Measurements from ENCODE around the gene PPL.

Gene PPL

GRCh38 chr16:4892361-4893102, 44.4 kb downstream of the PPL start:
- DNase-seq = no peak
- intact Hi-C loops (cut with DNase I) = no loop called here

- intact Hi-C loops (cut with DNase I) = no loop called here
- no peak for DNase-seq
Observed at GRCh38 chr16:4891886-4892216, 45.1 kb downstream of the PPL start.

- peak in 2 of 10 donors; percentile 54 to 74 for DNase-seq
- intact Hi-C loops (cut with DNase I) = no loop called here
Observed at GRCh38 chr16:4891097-4891885, 45.7 kb downstream of the PPL start.

GRCh38 chr16:4890686-4891085, 46.3 kb downstream of the PPL start:
- intact Hi-C loops (cut with DNase I) = no loop called here
- peak in 2 of 10 donors; percentile 65 to 74 for DNase-seq

- intact Hi-C loops (cut with DNase I) = no loop called here
- DNase-seq = peak in 2 of 10 donors; percentile 50 to 51
Observed at GRCh38 chr16:4890026-4890425, 46.9 kb downstream of the PPL start.

GRCh38 chr16:4888428-4889135, 48.4 kb downstream of the PPL start:
- intact Hi-C loops (cut with DNase I) = no loop called here
- peak in 1 of 10 donors; percentile 73 for DNase-seq

- DNase-seq = peak in 2 of 10 donors; percentile 19 to 45
- intact Hi-C loops (cut with DNase I) = no loop called here
Observed at GRCh38 chr16:4886151-4886550, 50.8 kb downstream of the PPL start.

GRCh38 chr16:4884972-4885874, 51.7 kb downstream of the PPL start:
- intact Hi-C loops (cut with DNase I) = no loop called here
- DNase-seq = peak in 2 of 10 donors; percentile 79 to 80

- intact Hi-C loops (cut with DNase I) = no loop called here
- DNase-seq = peak in 2 of 10 donors; percentile 45 to 67
Observed at GRCh38 chr16:4884209-4884608, 52.7 kb downstream of the PPL start.

GRCh38 chr16:4883501-4883900, 53.4 kb downstream of the PPL start:
- DNase-seq = peak in 1 of 10 donors; percentile 80
- intact Hi-C loops (cut with DNase I) = no loop called here

GRCh38 chr16:4882633-4883285, 54.2 kb downstream of the PPL start:
- intact Hi-C loops (cut with DNase I) = no loop called here
- peak in 1 of 10 donors; percentile 57 for DNase-seq

GRCh38 chr16:4882000-4882632, 54.8 kb downstream of the PPL start:
- intact Hi-C loops (cut with DNase I) = no loop called here
- peak in 1 of 10 donors; percentile 25 for DNase-seq

GRCh38 chr16:4880006-4880580, 56.9 kb downstream of the PPL start:
- peak in 2 of 10 donors; percentile 57 to 62 for DNase-seq
- intact Hi-C loops (cut with DNase I) = no loop called here

- DNase-seq = no peak
- intact Hi-C loops (cut with DNase I) = no loop called here
Observed at GRCh38 chr16:4879049-4879448, 57.9 kb downstream of the PPL start.

- intact Hi-C loops (cut with DNase I) = no loop called here
- peak in 1 of 10 donors; percentile 44 for DNase-seq
Observed at GRCh38 chr16:4877380-4877685, 59.6 kb downstream of the PPL start.

- DNase-seq = peak in 1 of 10 donors; percentile 50
- intact Hi-C loops (cut with DNase I) = no loop called here
Observed at GRCh38 chr16:4876646-4877379, 60.1 kb downstream of the PPL start.

- DNase-seq = peak in 1 of 10 donors; percentile 50
- intact Hi-C loops (cut with DNase I) = no loop called here
Observed at GRCh38 chr16:4874666-4875065, 62.3 kb downstream of the PPL start.

GRCh38 chr16:4873091-4873490, 63.9 kb downstream of the PPL start:
- intact Hi-C loops (cut with DNase I) = no loop called here
- DNase-seq = no peak

Data from posterior cingulate gyrus (tissue), 11 donors.